ENCODE measurements around the gene FAH. TPM values are rescaled to one million over a fixed set of nuclear protein-coding genes. Genes with fewer than 3 reads are reported as not detected.

The FAH gene
- total RNA-seq, 4 donors from 2014 or later: 5.4 to 29.0 (median 11.2) TPM

- H3K27me3 ChIP-seq: no peaks in the 10 kb centered on the region
- intact Hi-C loops (cut with DNase I; ENCODE audit: low total_unique reads): no loop called here
- H3K27ac ChIP-seq: no peak overlapping the region
- H3K9me3 ChIP-seq: no peaks in the 10 kb centered on the region
- no peak for DNase-seq
- TF ChIP-seq CTCF (IDR thresholded peaks at IDR 0.05) (no peak), POLR2A (IDR thresholded peaks at IDR 0.05) (no peak)
- H3K4me1 ChIP-seq: no peaks in the 10 kb centered on the region
- H3K4me3 ChIP-seq: no peak overlapping the region
- H3K36me3 ChIP-seq: no peaks in the 10 kb centered on the region
Observed at GRCh38 chr15:80142646-80143045, 10.2 kb upstream of the FAH start.

GRCh38 chr15:80151148-80151547 is 1.7 kb upstream of the FAH start:
- Histone ChIP-seq H3K4me1 (peaks cover 0 to 3% of the 10 kb centered on the region in 2 donors), H3K4me3 (no peak overlapping the region), H3K27ac (no peak overlapping the region), H3K9me3 (no peaks in the 10 kb centered on the region), H3K36me3 (no peaks in the 10 kb centered on the region), H3K27me3 (no peaks in the 10 kb centered on the region)
- TF ChIP-seq CTCF (IDR thresholded peaks at IDR 0.05) (no peak), POLR2A (IDR thresholded peaks at IDR 0.05) (no peak)
- intact Hi-C loops (cut with DNase I; ENCODE audit: low total_unique reads): no loop called here
- DNase-seq: no peak

GRCh38 chr15:80151576-80151975 is 1.2 kb upstream of the FAH start:
- Histone ChIP-seq H3K4me3 (no peak overlapping the region), H3K9me3 (no peaks in the 10 kb centered on the region), H3K27ac (peak overlapping the region; percentile 75 to 77), H3K36me3 (no peaks in the 10 kb centered on the region), H3K4me1 (peaks cover 0 to 3% of the 10 kb centered on the region in 2 donors), H3K27me3 (no peaks in the 10 kb centered on the region)
- intact Hi-C loops (cut with DNase I; ENCODE audit: low total_unique reads): no loop called here
- no peak for DNase-seq
- no peak for TF ChIP-seq POLR2A (IDR thresholded peaks at IDR 0.05)

GRCh38 chr15:80152180-80152895 is 461 bp upstream of the FAH start:
- Histone ChIP-seq H3K9me3 (no peaks in the 10 kb centered on the region), H3K27me3 (no peaks in the 10 kb centered on the region), H3K27ac (peak overlapping the region; percentile 77 to 91), H3K4me3 (peak overlapping the region; percentile 76 to 81), H3K4me1 (peaks cover 0 to 3% of the 10 kb centered on the region in 2 donors), H3K36me3 (no peaks in the 10 kb centered on the region)
- intact Hi-C loops (cut with DNase I; ENCODE audit: low total_unique reads): loop anchor here (2.0 kb wide), 1 partner anchor 94 kb away; the partner anchor contains the start of gene ZFAND6
- TF ChIP-seq POLR2A (IDR thresholded peaks at IDR 0.05): no peak
- TF ChIP-seq CTCF (IDR thresholded peaks at IDR 0.05): no peak
- DNase-seq: peak; percentile 97 to 99

- DNase-seq: no peak
- H3K27ac ChIP-seq: peak overlapping the region; percentile 77 to 91
- peaks cover 0 to 3% of the 10 kb centered on the region in 2 donors for H3K4me1 ChIP-seq
- H3K36me3 ChIP-seq: no peaks in the 10 kb centered on the region
- H3K4me3 ChIP-seq: peak overlapping the region in 1 of 2 donors; percentile 81
- no peaks in the 10 kb centered on the region for H3K9me3 ChIP-seq
- intact Hi-C loops (cut with DNase I; ENCODE audit: low total_unique reads): loop anchor here (2.0 kb wide), 1 partner anchor 95 kb away; the partner anchor contains the start of gene ZFAND6
- TF ChIP-seq CTCF (IDR thresholded peaks at IDR 0.05) (no peak), POLR2A (IDR thresholded peaks at IDR 0.05) (no peak)
- H3K27me3 ChIP-seq: no peaks in the 10 kb centered on the region
Observed at GRCh38 chr15:80153900-80154299, 1.1 kb downstream of the FAH start.

All from uterus (tissue), 4 donors.